Stimulated activated CD8-positive, alpha-beta memory T cell treated with anti-CD3 and anti-CD28 coated beads, Interleukin-15, amount 100 ng/mL, for 24 hours (primary cell): Measurements from ENCODE around the gene CAMK2G.

Experiments
- DNase-seq: peaks from one replicate; pipeline ENCODE4 v3.0.0-alpha.2; 2020; ENCODE audit warnings: low read depth

The CAMK2G gene

GRCh38 chr10:73879296-73880173 is 5.2 kb upstream of the CAMK2G start:
- peak; percentile 77 for DNase-seq

- DNase-seq: no peak
Observed at GRCh38 chr10:73878365-73878764, 4.0 kb upstream of the CAMK2G start.

- DNase-seq: no peak
Observed at GRCh38 chr10:73877533-73878160, 3.3 kb upstream of the CAMK2G start.

- no peak for DNase-seq
Observed at GRCh38 chr10:73876971-73877370, 2.6 kb upstream of the CAMK2G start.

- DNase-seq: no peak
Observed at GRCh38 chr10:73876566-73876965, 2.2 kb upstream of the CAMK2G start.

GRCh38 chr10:73876157-73876556 is 1.8 kb upstream of the CAMK2G start:
- DNase-seq: no peak

GRCh38 chr10:73875139-73875475 is 752 bp upstream of the CAMK2G start:
- no peak for DNase-seq

GRCh38 chr10:73873838-73874215 is 528 bp downstream of the CAMK2G start:
- DNase-seq: no peak

GRCh38 chr10:73873142-73873837 is 1.1 kb downstream of the CAMK2G start:
- DNase-seq: no peak

GRCh38 chr10:73872190-73872710 is 2.1 kb downstream of the CAMK2G start:
- no peak for DNase-seq

- no peak for DNase-seq
Observed at GRCh38 chr10:73871295-73872189, 2.8 kb downstream of the CAMK2G start.

- no peak for DNase-seq
Observed at GRCh38 chr10:73868655-73869195, 5.6 kb downstream of the CAMK2G start.

GRCh38 chr10:73867871-73868631 is 6.3 kb downstream of the CAMK2G start:
- DNase-seq: no peak

GRCh38 chr10:73867126-73867807 is 7.1 kb downstream of the CAMK2G start:
- DNase-seq: no peak

GRCh38 chr10:73866621-73867020 is 7.7 kb downstream of the CAMK2G start:
- DNase-seq: no peak

- DNase-seq: no peak
Observed at GRCh38 chr10:73865459-73866442, 8.6 kb downstream of the CAMK2G start.

GRCh38 chr10:73865107-73865458 is 9.3 kb downstream of the CAMK2G start:
- DNase-seq: no peak

GRCh38 chr10:73864229-73864628 is 10.1 kb downstream of the CAMK2G start:
- no peak for DNase-seq
